Heart right ventricle (tissue), 16 donors: ENCODE measurements around the gene NLGN3. TPM values are rescaled to one million over a fixed set of nuclear protein-coding genes. Genes with fewer than 3 reads are reported as not detected.

Experiments
- ATAC-seq, 8 donors: fragments of 200-7000 bp; cut with Tn5 transposase; one replicate each; pipeline ENCODE4 v1.9.1; 2020; ENCODE audit warnings: mild to moderate bottlenecking in 8 of 8, moderate library complexity in 8 of 8, moderate number of reproducible peaks in 1 of 8
- DNase-seq, 2 donors: peaks; one replicate each; pipeline ENCODE4 v3.0.0-alpha.2; 2020
- H3K27ac ChIP-seq, 10 donors: fragments of 200-600 bp; sonication (generic) in 2 of 10; one replicate each; pipeline versions ENCODE4 v1.5.0 to v1.8.0; 2020 to 2022; ENCODE audit warnings: mild to moderate bottlenecking in 3 of 10
- H3K27me3 ChIP-seq, 7 donors: fragments of 200-600 bp; one replicate each; pipeline ENCODE4 v1.8.0; 2021 to 2022; ENCODE audit warnings: mild to moderate bottlenecking in 2 of 7
- H3K36me3 ChIP-seq, 9 donors: fragments of 200-600 bp; sonication (generic) in 1 of 9; one replicate each; pipeline versions ENCODE4 v1.5.0 to v1.8.0; 2020 to 2022; ENCODE audit warnings: mild to moderate bottlenecking in 2 of 9
- H3K4me1 ChIP-seq, 9 donors: fragments of 200-600 bp; sonication (generic) in 1 of 9; one replicate each; pipeline versions ENCODE4 v1.5.0 to v1.8.0; 2020 to 2022; ENCODE audit warnings: mild to moderate bottlenecking in 4 of 9
- H3K4me3 ChIP-seq, 10 donors: fragments of 200-600 bp; sonication (generic) in 2 of 10; one replicate each; pipeline versions ENCODE4 v1.5.0 to v1.8.0; 2020 to 2022; ENCODE audit warnings: mild to moderate bottlenecking in 7 of 10, moderate library complexity in 2 of 10
- H3K9me3 ChIP-seq, 11 donors: fragments of 200-600 bp in 10 of 11; sonication (generic) in 2 of 11; one replicate each; pipeline versions ENCODE4 v1.5.0 to v1.8.0; 2013 to 2022; ENCODE audit warnings: mild to moderate bottlenecking in 2 of 11, control low read depth in 1 of 11, moderate library complexity in 1 of 11
- CTCF ChIP-seq, 9 donors: fragments of 200-600 bp; sonication (generic) in 2 of 9; IDR thresholded peaks; one replicate each; pipeline versions ENCODE4 v1.5.0 to v1.8.0; 2021 to 2022; ENCODE audit warnings: antibody characterized with exemption in 9 of 9, mild to moderate bottlenecking in 5 of 9, moderate library complexity in 1 of 9
- WGBS, 2 donors: extraction: QIAGEN DNeasy Blood & Tissue Kit; methylation state at CpG; one replicate each; pipeline ENCODE4 v1.1.7; 2013; ENCODE audit warnings: inconsistent platforms in 1 of 2; 5-methylcytosine and 5-hydroxymethylcytosine counted together
- intact Hi-C, 10 donors: fragments of 100-400 bp; cut with DNase I; formaldehyde crosslinking; loops; one replicate each; pipeline versions ENCODE4 v1.11.1 to v1.14.2; 2022
- polyA plus RNA-seq, 2 donors: library from polyadenylated mRNA; stranded (reverse); fragments of 200-250 nt; gene quantifications; one replicate each; pipeline ENCODE4 v1.2.3, GENCODE V29; 2013
- total RNA-seq, 10 donors: library from RNA; stranded (reverse); fragmentation: NEBNext Ultra II Directional in 3 of 10; extraction: Animal tissue kit (Norgen Biotek cat#: 25700) in 3 of 10; gene quantifications; one replicate each; pipeline versions ENCODE4 v1.2.1 to v1.2.4, GENCODE V29; 2021 to 2023
- donor health status: Arrhythmogenic right ventricular cardiomyopathy.
- donor health status: ischemic (EF 13 %, LVEDD 7.1; RV severe dilation, severe dysfunction).
- donor health status: healthy with polysubstance abuse.
- donor health status: DM: no; HTN: yes; CAD: no.
- donor health status: DM: no; HTN: no; CAD: no.
- donor health status: ischemic (EF 25% LVEDD 6.9; RV normal size, moderate dysfunction).
- donor health status: ischemic (EF 25% LVEDD 5.7; RV mildly dilated, moderate dysfunction).
- donor health status: healthy.
- donor health status: DM: yes; HTN: yes; CAD: no.
- donor health status: Ischemic cardiomyopathy.
- donor health status: ischemic (EF 35%, LVEDD 5.7; RV mildly dilated, moderate dysfunction).
- donor health status: nonischemic (EF 11% LVEDD 7.7; RV severe dilation, severe dysfunction).
- donor health status: DM: yes; HTN: yes; CAD: no.
- donor health status: PGD.
- donor health status: ischemic (EF 29% LVEDD 5.4; RV normal size, mild dysfunction).
- donor health status: nonischemic (EF 23%, LVEDD 6.1; RV moderate dilation, normal function).

The NLGN3 gene
- total and polyA plus RNA-seq, 12 donors, result 0.16 to 0.94 (median 0.51) TPM

GRCh38 chrX:71215338-71215912 is 70.8 kb downstream of the NLGN3 start:
- Histone ChIP-seq H3K9me3 (no peaks in the 10 kb centered on the region), H3K4me3 (no peak overlapping the region), H3K27me3 (peaks cover 0 to 24% (median 0%) of the 10 kb centered on the region in 7 donors), H3K4me1 (no peaks in the 10 kb centered on the region), H3K27ac (no peak overlapping the region), H3K36me3 (no peaks in the 10 kb centered on the region)
- DNase-seq (no peak), ATAC-seq (no peak)
- intact Hi-C loops, result no loop called here
- 79 to 83% methylated on average over 10 of the region's 10 CpGs for WGBS, 2 donors
- TF ChIP-seq CTCF (IDR thresholded peaks at IDR 0.05), result no peak

- Histone ChIP-seq H3K9me3 (no peaks in the 10 kb centered on the region), H3K27ac (no peak overlapping the region), H3K36me3 (no peaks in the 10 kb centered on the region), H3K4me3 (no peak overlapping the region), H3K27me3 (peaks cover 0 to 24% (median 0%) of the 10 kb centered on the region in 7 donors), H3K4me1 (no peaks in the 10 kb centered on the region)
- DNase-seq (no peak), ATAC-seq (no peak)
- WGBS, 2 donors, result 37 to 51% methylated on average over 6 of the region's 6 CpGs
- intact Hi-C loops, result no loop called here
- no peak for TF ChIP-seq CTCF (IDR thresholded peaks at IDR 0.05)
Observed at GRCh38 chrX:71216485-71216884, 71.8 kb downstream of the NLGN3 start.

- intact Hi-C loops, result no loop called here
- no peak for TF ChIP-seq CTCF (IDR thresholded peaks at IDR 0.05)
- H3K36me3 ChIP-seq, result no peaks in the 10 kb centered on the region
- WGBS, 2 donors, result 93 to 94% methylated on average over 6 of the region's 6 CpGs
- no peaks in the 10 kb centered on the region for H3K9me3 ChIP-seq
- no peaks in the 10 kb centered on the region for H3K4me1 ChIP-seq
- DNase-seq (no peak), ATAC-seq (no peak)
- peaks cover 0 to 22% (median 0%) of the 10 kb centered on the region in 7 donors for H3K27me3 ChIP-seq
- H3K4me3 ChIP-seq, result no peak overlapping the region
- no peak overlapping the region for H3K27ac ChIP-seq
Observed at GRCh38 chrX:71217298-71217697, 72.7 kb downstream of the NLGN3 start.

Other genes with a start within 250 kb of the NLGN3 start
- gene TEX11, start 236.1 kb upstream of the NLGN3 start, total RNA-seq, result under 1 TPM in 1 of 10 donors, not detected in 9; 0.19 TPM
- not detected for gene TEX11, start 236.1 kb upstream of the NLGN3 start, polyA plus RNA-seq
- not detected for gene SLC7A3, start 213.7 kb upstream of the NLGN3 start, total RNA-seq
- gene SLC7A3, start 213.7 kb upstream of the NLGN3 start, polyA plus RNA-seq, result not detected
- 10 to 100 TPM; 41.5 to 54.0 (median 49.4) TPM for gene SNX12, start 76.5 kb upstream of the NLGN3 start, total RNA-seq
- gene SNX12, start 76.5 kb upstream of the NLGN3 start, polyA plus RNA-seq, result 10 to 100 TPM; 22.5 to 36.2 TPM
- gene FOXO4, start 49.0 kb upstream of the NLGN3 start, total RNA-seq, result 10 to 100 TPM; 29.5 to 67.8 (median 37.5) TPM
- gene FOXO4, start 49.0 kb upstream of the NLGN3 start, polyA plus RNA-seq, result 10 to 100 TPM; 12.2 to 21.5 TPM
- gene CXorf65, start 38.1 kb upstream of the NLGN3 start, total RNA-seq, result not detected
- gene CXorf65, start 38.1 kb upstream of the NLGN3 start, polyA plus RNA-seq, result not detected
- 10 to 100 TPM in 1 of 10 donors, 1 to 10 TPM in 6, under 1 TPM in 3; 0.57 to 15.3 (median 2.0) TPM for gene IL2RG, start 33.3 kb upstream of the NLGN3 start, total RNA-seq
- 1 to 10 TPM; 1.3 to 1.7 TPM for gene IL2RG, start 33.3 kb upstream of the NLGN3 start, polyA plus RNA-seq
- gene MED12, start 26.2 kb upstream of the NLGN3 start, total RNA-seq, result 10 to 100 TPM; 22.4 to 35.1 (median 28.9) TPM
- 10 to 100 TPM in 1 of 2 donors, 1 to 10 TPM in 1; 6.1 to 10.8 TPM for gene MED12, start 26.2 kb upstream of the NLGN3 start, polyA plus RNA-seq
- gene GJB1, start 78.4 kb downstream of the NLGN3 start, total RNA-seq, result not detected
- gene GJB1, start 78.4 kb downstream of the NLGN3 start, polyA plus RNA-seq, result not detected
- gene ZMYM3, start 109.3 kb downstream of the NLGN3 start, total RNA-seq, result 10 to 100 TPM; 10.3 to 18.7 (median 16.5) TPM
- 1 to 10 TPM; 4.4 to 6.2 TPM for gene ZMYM3, start 109.3 kb downstream of the NLGN3 start, polyA plus RNA-seq
- gene NONO, start 138.8 kb downstream of the NLGN3 start, total RNA-seq, result 100 to 1,000 TPM in 9 of 10 donors, 10 to 100 TPM in 1; 99.3 to 145 (median 114) TPM
- gene NONO, start 138.8 kb downstream of the NLGN3 start, polyA plus RNA-seq, result 10 to 100 TPM; 55.0 to 90.3 TPM
- gene ITGB1BP2, start 156.9 kb downstream of the NLGN3 start, total RNA-seq, result 100 to 1,000 TPM in 2 of 10 donors, 10 to 100 TPM in 8; 85.6 to 150 (median 94.1) TPM
- gene ITGB1BP2, start 156.9 kb downstream of the NLGN3 start, polyA plus RNA-seq, result 100 to 1,000 TPM in 1 of 2 donors, 10 to 100 TPM in 1; 45.9 to 106 TPM
- 10 to 100 TPM; 16.1 to 27.1 (median 21.6) TPM for gene TAF1, start 221.5 kb downstream of the NLGN3 start, total RNA-seq
- 1 to 10 TPM; 6.0 to 8.7 TPM for gene TAF1, start 221.5 kb downstream of the NLGN3 start, polyA plus RNA-seq